ENCODE measurements around the gene PODXL2. TPM values are rescaled to one million over a fixed set of nuclear protein-coding genes. Genes with fewer than 3 reads are reported as not detected.

Gene PODXL2
- total RNA-seq, 4 donors from 2014 or later = 3.2 to 8.8 (median 3.7) TPM

DNA sequence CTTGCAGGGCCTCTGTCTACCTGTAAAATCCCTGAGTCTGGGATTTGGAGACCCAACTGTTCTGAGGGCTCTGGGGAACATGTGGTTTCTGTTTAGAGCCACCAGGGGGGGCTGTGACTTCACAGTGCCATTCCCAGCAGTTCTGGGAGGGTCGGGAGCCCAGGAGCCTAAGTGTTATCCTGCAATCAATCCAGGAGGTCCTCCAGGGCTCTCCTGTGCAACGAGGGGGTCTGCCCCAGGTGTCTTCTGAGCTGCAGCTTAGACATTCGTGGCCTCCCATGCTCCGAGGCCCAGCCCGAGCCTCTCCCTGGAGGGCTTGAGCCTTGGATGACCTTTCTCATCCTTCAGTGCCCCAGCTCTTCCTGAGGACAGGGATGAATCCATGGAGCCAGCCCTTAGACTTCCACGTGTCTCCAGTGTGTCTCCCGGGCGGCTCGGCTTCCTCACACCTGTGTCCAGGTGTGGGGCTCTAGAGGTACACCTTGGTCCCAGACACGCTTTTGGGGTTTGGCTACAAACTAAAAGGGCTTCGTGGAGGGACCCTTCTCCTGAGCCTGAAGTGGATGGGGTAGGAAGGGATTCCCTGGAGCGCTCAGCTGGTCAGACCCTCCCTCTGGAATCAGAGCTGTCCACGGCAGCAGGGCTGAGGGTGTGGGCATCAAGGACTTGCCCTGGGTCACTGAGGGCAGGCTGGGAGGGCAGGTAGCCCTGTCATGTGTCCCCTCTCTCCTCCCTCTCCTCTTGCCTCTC, 23.4 kb downstream of the PODXL2 start:
- TF ChIP-seq, protein P1, sequence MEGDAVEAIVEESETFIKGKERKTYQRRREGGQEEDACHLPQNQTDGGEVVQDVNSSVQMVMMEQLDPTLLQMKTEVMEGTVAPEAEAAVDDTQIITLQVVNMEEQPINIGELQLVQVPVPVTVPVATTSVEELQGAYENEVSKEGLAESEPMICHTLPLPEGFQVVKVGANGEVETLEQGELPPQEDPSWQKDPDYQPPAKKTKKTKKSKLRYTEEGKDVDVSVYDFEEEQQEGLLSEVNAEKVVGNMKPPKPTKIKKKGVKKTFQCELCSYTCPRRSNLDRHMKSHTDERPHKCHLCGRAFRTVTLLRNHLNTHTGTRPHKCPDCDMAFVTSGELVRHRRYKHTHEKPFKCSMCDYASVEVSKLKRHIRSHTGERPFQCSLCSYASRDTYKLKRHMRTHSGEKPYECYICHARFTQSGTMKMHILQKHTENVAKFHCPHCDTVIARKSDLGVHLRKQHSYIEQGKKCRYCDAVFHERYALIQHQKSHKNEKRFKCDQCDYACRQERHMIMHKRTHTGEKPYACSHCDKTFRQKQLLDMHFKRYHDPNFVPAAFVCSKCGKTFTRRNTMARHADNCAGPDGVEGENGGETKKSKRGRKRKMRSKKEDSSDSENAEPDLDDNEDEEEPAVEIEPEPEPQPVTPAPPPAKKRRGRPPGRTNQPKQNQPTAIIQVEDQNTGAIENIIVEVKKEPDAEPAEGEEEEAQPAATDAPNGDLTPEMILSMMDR (IDR thresholded peaks at IDR 0.05; ENCODE audit: low read depth) = no peak

DNA sequence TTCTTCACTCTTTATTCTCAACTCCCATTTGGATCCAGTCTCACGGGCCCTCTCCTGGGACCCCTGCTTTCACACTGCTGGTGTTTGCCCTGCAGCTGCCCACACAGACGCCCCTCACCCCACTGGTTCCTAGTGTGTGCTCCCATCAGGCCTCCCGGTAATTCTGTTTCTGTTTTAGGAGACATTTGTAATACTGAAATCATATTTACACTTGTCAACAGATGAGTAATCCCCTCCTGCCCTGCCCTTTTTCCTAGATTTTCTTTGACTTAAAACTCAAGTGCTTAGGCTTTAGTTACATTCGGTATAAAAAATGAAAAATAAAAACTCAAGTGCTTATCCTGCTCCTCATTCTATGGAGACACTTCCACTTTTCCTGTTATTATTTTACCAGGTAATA, 25.4 kb downstream of the PODXL2 start:
- TF ChIP-seq, protein P1 (IDR thresholded peaks at IDR 0.05; ENCODE audit: low read depth) = no peak

DNA sequence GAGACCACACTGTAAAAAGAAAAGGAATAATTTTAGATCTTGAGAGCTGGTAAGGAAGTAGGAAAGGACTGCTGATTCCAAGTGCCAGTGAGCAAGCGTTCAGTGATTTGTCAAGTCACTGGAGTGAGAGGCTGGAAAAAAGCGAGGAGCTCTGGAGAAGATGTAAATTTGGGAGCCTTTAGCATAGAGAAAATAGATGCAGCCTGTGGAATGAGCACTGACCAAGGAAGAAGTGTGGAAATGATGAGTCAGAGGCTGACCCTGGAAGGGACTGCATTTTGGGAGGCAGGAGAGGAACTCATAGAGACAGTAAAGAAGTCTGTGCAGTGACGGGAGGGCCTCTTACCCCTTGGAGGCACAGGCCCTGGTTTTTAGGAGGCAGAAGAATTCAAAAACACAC, 26.7 kb downstream of the PODXL2 start:
- TF ChIP-seq, protein P1 (IDR thresholded peaks at IDR 0.05; ENCODE audit: low read depth) = no peak

DNA sequence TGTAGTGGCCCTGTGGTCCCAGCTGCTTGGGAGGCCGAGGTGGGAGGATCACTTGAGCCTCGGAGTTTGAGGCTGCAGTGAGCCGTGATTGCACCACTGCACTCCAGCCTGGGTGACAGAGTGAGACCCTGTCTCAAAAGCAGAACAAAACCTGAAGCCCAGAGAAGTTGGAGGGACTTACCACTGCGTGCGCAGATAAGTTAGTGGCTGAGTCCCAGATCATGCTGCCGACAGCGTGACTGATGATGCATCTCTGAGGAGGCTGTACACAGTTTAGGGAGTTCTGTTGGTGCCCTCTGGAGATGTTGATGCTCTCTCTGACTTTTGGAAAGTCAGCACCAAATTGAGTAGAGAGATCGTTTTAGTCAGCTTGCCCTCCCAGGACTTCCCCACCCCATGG, 27.9 kb downstream of the PODXL2 start:
- TF ChIP-seq, protein P1 (IDR thresholded peaks at IDR 0.05; ENCODE audit: low read depth) = no peak

DNA sequence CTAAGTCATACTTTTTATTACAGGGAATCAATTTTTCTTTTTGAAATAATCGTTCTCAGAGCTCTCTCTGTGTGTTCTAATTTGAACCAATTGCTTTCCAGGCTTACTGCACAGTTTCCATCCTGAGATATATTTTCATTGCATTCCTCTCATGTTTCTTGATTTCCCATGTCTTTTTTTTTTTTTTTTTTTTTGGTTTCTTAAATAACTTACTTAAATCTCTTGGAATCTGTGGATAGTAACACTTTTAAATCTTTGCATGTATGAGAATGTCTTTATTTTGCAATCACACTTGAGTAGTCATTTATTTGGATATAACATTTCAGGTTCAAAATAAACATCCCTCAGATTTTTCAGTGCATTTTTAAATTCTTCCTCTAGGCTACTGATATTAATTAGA, 29.2 kb downstream of the PODXL2 start:
- TF ChIP-seq, protein P1 (IDR thresholded peaks at IDR 0.05; ENCODE audit: low read depth) = no peak

DNA sequence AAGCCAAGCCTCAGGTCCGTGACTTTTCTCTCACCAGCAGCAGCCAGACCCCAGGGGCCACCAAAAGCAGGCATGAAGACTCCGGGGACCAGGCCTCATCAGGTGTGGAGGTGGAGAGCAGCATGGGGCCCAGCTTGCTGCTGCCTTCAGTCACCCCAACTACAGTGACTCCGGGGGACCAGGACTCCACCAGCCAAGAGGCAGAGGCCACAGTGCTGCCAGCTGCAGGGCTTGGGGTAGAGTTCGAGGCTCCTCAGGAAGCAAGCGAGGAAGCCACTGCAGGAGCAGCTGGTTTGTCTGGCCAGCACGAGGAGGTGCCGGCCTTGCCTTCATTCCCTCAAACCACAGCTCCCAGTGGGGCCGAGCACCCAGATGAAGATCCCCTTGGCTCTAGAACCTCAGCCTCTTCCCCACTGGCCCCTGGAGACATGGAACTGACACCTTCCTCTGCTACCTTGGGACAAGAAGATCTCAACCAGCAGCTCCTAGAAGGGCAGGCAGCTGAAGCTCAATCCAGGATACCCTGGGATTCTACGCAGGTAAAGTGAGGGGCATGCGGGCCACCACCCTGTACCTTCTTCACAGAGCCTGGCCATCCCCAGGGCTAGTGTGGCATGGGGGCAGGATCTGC, 31.8 kb downstream of the PODXL2 start:
- TF ChIP-seq, protein P1 (IDR thresholded peaks at IDR 0.05; ENCODE audit: low read depth) = no peak

DNA sequence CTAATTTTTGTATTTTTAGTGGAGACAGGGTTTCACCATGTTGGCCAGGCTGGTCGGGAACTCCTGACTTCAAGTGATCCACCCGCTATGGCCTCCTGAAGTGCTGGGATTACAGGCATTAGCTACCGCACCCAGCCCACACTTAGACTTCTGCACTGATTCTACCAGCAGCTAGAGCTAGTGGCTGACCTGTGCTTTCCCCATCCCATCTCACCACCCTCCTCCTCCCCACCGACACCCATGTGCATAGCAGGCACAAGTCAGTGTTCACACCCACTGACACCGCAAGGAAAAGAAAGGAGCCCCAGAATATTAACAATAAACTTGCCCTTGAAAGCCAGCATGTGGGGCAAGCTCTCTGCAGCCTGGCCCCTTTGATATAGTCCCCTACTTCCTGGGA, 32.6 kb downstream of the PODXL2 start:
- TF ChIP-seq, protein P1 (IDR thresholded peaks at IDR 0.05; ENCODE audit: low read depth) = no peak
